Bronchial epithelial cell (primary cell): ENCODE measurements around the gene MICAL2. TPM values are rescaled to one million over a fixed set of nuclear protein-coding genes. Genes with fewer than 3 reads are reported as not detected.

Experiments used
- DNase-seq: peaks from one replicate; pipeline ENCODE4 v3.0.0-alpha.2; 2010; ENCODE audit warnings: low read depth
- FAIRE-seq: peaks from 2 replicates; lab custom pipeline; 2011; peaks lifted over from hg19 to GRCh38; lab: Jason Lieb, UNC
- H3K27me3 ChIP-seq: 2 replicates; pipeline ENCODE4 v1.5.1; 2011; ENCODE audit warnings: low read length; ENCODE audit not compliant: control insufficient read depth, insufficient read depth
- H3K36me3 ChIP-seq: 2 replicates; pipeline ENCODE4 v1.5.1; 2011; ENCODE audit warnings: low read length; ENCODE audit not compliant: control insufficient read depth, insufficient read depth
- H3K4me3 ChIP-seq: 2 replicates; pipeline ENCODE4 v1.5.1; 2011; ENCODE audit warnings: mild to moderate bottlenecking, low read depth, low read length, control low read depth
- CTCF ChIP-seq: IDR thresholded peaks from 2 replicates; pipeline ENCODE4 v1.5.1; 2011; ENCODE audit warnings: mild to moderate bottlenecking, moderate library complexity, low read length, control low read depth, inconsistent platforms; ENCODE audit not compliant: insufficient read depth, severe bottlenecking
- total RNA-seq: library from RNA; depleted of rRNA; stranded (reverse); fragments of >200 nt; gene quantifications from 2 replicates; pipeline ENCODE4 v1.2.1, GENCODE V29; 2014

The MICAL2 gene
- total RNA-seq, 1 donor from 2014 or later = 75.0 TPM

- Histone ChIP-seq H3K36me3 (no peaks in the 10 kb centered on the region), H3K4me3 (no peak overlapping the region), H3K27me3 (no peaks in the 10 kb centered on the region)
- no peak for TF ChIP-seq CTCF
- FAIRE-seq (no peak), DNase-seq (no peak)
These were observed 166.0 kb downstream of the MICAL2 start for GRCh38 chr11:12276356-12276755.

- TF ChIP-seq CTCF = no peak
- H3K4me3 ChIP-seq = no peak overlapping the region
- no peak for FAIRE-seq
- H3K36me3 ChIP-seq = no peaks in the 10 kb centered on the region
- no peaks in the 10 kb centered on the region for H3K27me3 ChIP-seq
- no peak for DNase-seq
These were observed 166.6 kb downstream of the MICAL2 start for GRCh38 chr11:12276831-12277475.

GRCh38 chr11:12278766-12279671 lies 168.6 kb downstream of the MICAL2 start:
- H3K36me3 ChIP-seq = no peaks in the 10 kb centered on the region
- peak; percentile 39 for DNase-seq
- H3K27me3 ChIP-seq = no peaks in the 10 kb centered on the region
- no peak for FAIRE-seq
- TF ChIP-seq CTCF = no peak
- no peak overlapping the region for H3K4me3 ChIP-seq

- DNase-seq = no peak
- Histone ChIP-seq H3K27me3 (no peaks in the 10 kb centered on the region), H3K4me3 (no peak overlapping the region), H3K36me3 (no peaks in the 10 kb centered on the region)
- TF ChIP-seq CTCF = no peak
- no peak for FAIRE-seq
These were observed 169.3 kb downstream of the MICAL2 start for GRCh38 chr11:12279672-12280108.

GRCh38 chr11:12280199-12280837 lies 169.9 kb downstream of the MICAL2 start:
- FAIRE-seq = no peak

More at GRCh38 chr11:12280199-12280837, 169.9 kb downstream of the MICAL2 start:
- H3K27me3 ChIP-seq = no peaks in the 10 kb centered on the region
- no peaks in the 10 kb centered on the region for H3K36me3 ChIP-seq
- no peak for TF ChIP-seq CTCF
- no peak overlapping the region for H3K4me3 ChIP-seq
- no peak for DNase-seq
